GM21360 (cell line): Measurements from ENCODE around the gene NOS1AP.
"Not testable (repeated sequence)": the region's sequence is repeated elsewhere in the genome, so short reads cannot be mapped to it uniquely, and the experiment has no call there.

Experiments used
- ATAC-seq: cut with Tn5 transposase; IDR thresholded peaks from one replicate; pipeline ENCODE4 v1.9.1; 2021; ENCODE audit warnings: mild to moderate bottlenecking, moderate library complexity; ENCODE audit not compliant: unreplicated experiment

The NOS1AP gene

DNA sequence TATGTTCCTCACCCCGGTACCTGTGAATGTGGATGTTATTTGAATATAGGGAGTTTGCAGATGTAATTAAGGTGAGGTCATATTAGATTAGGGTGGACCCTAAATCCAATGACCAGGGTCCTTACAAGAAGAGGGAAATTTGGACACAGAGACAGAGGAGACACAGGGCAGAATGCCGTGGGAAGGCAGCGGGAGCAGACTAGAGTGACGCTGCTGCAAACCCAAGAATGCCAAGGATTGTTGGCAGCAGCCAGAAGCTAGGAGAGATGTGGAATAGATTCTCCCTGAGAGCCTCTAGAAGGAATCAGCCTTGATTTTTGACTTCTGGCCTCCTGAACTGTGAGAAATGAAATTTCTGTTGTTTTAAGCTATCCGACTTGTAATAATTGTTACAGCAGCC lies 253.5 kb downstream of the NOS1AP start:
- ATAC-seq = no peak

GRCh38 chr1:162324396-162324795 lies 254.9 kb downstream of the NOS1AP start:
- ATAC-seq = no peak

DNA sequence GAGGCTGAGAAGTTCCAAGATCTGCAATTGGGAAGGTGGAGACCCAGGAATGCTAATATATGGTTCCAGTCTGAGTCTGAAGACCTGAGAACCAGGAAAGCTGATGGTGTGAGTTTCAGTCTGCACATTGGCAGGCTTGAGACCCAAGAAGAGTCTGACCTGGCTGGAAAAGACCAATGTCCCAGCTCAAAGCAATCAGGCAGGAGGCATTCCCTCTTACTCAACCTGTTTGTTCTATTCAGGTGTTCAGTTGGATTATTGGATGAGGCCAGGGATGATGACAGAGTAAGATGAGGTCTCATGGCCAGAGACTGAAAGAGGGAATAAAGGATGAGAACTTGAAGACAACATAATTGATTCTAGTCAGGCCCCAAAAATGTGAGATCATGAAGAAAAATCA lies 257.1 kb downstream of the NOS1AP start:
- no peak for ATAC-seq

DNA sequence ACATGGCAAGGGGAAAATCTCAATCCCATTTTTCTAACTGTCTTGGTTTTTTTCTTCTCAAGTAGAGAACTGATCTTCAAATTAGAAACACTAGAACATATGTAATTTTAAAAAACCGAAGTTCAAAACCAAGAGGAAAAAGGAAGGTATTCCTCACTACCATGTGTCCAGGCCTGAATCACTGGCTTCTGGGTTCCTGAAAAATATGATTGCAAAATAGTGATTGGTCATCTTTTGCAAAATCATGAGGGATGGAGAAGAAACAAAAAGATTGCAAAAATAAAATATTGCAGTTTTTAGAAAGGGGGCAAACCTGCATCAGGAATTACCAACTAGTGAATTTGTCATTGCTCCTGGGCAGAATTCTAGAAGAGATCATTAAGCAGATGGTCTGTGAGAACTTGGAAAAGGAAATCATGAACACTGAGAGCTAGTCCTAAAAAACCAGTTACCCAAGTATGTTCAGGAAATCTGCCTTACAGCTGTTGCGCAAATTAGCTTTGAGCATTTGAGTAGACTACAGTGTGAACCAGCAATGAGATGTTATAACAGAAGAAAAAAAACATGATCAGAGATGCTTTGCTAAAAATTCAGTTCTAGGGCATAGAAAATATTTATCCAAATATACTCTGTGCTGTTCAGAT lies 257.8 kb downstream of the NOS1AP start:
- ATAC-seq = no peak

DNA sequence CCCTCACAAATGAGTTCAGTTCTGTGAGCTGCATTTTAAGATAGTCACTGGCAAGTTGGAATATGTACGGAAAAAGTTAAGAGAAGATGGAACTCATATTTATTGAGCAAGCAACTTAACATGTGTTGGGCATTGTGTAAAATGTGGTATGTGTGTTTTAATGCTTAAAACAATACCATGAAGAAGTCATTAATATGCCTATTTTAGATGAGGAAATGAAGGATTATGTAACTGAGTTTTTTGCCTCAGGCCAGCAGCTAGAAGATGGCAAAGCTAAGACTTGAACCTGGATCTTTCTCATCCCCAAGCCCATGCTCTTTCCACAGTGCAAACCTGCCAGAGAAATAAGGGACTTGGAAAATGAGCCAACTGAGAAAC lies 258.3 kb downstream of the NOS1AP start:
- ATAC-seq = no peak

DNA sequence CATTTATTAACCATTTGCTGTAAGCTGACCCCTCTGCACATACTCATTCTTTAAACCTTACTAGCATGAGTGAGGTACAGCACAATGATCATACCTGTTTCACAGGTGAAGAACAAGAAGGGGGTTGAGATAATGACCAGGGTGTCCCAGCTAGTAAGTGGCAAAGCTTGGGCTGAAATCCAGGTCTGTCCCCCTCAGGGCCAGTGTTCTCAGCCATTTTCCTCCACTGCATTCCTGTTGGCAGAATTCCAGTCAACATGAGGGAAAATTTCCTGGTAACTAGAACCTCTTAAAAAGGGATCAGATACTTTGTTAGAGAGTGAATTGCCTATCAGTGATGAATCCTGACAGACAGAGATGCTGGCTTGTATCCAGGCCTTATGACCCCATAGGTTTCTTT lies 259.0 kb downstream of the NOS1AP start:
- no peak for ATAC-seq

DNA sequence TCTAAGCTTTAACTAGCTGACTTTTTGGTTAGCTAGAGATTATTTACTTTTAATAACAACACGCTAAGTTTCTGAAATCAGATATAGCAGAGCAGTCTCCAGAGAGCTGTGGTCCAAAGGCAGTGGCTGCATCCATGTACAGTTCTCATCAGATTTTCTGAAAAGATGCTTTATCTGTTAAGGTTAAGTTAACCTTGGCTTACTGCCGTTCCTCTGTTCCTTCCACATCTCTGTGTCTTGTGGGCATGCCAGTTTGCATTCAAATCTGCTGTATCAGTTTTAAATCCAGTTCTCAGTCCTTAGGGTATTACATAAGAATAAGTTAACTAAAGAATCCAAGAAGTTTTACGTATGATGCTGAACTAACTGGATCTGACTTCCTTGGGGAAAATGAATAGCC lies 260.3 kb downstream of the NOS1AP start:
- ATAC-seq = no peak

GRCh38 chr1:162333991-162334390 lies 264.5 kb downstream of the NOS1AP start:
- no peak for ATAC-seq

GRCh38 chr1:162335126-162335525 lies 265.6 kb downstream of the NOS1AP start:
- no peak for ATAC-seq

DNA sequence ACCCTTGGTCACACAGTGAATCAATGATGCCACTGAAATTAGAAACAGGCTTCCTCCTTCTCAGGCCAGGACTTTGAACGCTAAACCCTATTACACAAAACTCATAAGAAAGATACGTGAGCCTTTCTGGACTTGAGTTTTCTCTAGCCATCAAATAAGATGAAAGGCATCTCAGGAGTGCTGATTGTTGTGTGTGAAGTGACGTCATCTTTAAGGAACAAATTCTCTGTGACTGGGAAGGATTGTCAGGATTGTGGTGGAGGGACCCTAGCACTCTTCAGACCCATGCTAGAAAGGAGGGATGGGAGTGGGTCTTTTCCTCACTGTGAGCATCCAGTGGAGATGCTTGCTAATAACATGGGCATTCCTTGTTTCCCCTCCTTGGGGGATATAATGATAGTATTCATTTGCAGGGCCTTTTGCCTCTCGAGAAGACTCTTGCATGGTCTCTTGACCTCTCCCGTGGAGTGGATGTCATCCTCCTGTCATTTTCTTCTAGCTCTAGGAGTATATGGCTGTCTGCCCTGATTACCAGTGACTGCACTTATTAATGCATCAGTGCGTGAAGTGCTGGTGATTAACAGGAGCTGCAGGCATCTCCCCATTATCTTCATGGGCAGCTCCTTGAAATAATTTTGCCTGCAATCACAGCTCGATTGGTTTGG lies 267.3 kb downstream of the NOS1AP start:
- ATAC-seq = no peak

DNA sequence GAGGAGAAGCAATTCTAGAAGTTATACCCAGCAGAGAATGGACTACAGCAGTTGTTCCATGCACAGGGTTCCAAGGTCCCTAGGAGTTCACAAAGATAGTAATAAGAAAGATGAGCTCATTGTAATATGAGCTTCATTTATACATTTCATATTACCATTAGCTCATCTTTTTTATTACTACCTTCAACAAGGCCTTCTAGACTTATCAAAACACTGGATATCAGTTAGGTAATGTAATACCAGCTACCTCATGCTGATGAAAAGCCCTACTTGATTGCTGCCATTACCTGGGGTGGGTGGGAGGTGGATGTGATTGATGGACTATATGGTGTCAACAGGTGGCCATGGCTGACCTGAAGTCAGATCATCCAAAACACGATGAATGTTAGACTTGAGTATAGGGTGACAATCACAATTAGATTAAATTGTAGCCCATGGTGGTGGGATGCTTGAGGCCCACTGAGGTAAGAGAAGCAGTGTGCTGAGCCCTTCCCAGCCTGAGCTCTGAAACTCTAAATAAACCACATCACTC lies 273.0 kb downstream of the NOS1AP start:
- no peak for ATAC-seq

- no peak for ATAC-seq
Observed at GRCh38 chr1:162343470-162343869, 274.0 kb downstream of the NOS1AP start.

- ATAC-seq = no peak
Observed at GRCh38 chr1:162347281-162347680, 277.8 kb downstream of the NOS1AP start.

DNA sequence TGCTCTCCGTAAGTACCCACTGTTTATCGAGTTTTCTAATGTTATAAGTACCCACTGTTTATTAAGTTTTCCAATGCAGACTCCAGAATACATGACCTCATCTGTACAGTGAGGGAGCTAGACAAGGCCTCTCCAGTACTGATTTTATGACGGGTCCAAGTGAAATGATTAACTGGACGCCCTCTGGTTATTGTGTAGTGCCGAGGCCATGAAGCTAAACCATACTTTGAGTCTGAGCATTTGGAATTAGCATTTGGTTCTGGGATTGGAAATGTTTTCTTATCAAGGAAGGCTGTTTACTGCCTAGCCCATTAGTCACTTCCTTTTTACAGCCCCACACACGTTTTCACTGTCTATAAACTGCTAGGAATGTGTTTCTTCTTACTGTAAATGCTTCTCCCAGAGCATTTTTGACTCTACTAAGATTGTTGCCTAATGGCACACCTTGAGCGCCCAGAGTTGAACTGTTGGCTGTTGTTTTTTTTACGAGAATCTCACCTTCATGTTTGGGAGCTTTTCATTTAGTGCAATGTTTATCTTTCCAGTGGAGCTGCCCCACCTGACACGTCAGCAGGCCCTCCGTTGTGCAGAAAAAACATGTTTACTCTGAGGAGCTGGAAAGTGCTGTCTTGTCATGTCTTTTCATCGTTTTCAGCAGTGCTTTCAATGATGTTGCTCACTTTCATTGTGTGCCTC lies 280.3 kb downstream of the NOS1AP start:
- ATAC-seq = no peak

DNA sequence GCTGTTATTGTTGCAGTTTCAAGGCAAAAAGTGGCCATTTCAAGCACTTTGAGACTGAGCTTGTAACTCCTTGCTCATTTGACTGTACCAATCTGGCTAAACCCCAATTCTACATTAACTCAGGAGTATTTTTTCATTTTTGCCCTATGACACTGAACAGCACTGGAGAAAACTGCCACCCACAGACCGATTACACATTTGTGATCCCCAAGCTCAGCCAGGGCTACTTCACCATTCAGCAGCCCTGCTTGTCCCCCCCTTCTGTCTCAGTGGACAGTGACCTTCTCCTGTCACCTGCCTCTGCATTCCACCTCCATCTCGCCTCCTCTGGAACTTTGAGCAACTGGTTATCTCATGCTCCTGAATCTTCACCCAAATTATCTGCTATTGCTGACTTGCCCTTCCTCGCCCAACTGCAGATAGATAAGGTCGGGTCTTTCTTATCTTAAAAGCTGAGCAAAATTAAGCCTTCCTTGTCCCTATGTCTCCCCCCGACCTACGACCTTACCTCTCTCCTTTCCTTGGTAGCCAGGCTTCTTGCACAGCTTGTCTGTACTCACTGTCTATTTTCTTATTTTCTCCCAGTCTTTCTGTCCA lies 281.9 kb downstream of the NOS1AP start:
- ATAC-seq = no peak

DNA sequence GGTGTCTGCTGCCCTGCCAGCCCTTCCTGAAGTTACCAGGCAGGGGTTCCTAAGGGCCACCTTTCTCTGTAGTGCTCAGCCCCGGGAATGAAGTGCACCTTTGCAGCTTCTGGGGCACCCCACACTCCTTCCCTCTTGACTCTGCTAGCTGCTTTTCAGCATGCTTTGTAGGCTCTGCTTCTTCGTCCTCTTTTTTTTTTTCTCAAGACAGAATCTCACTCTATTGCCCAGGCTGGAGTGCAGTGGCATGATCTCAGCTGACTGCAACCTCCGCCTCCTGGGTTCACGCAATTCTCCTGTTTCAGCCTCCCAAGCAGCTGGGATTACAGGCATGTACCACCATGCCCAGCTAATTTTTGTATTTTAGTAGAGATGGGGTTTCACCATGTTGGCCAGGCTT lies 282.4 kb downstream of the NOS1AP start:
- ATAC-seq = not testable (repeated sequence)

- ATAC-seq = no peak
Observed at GRCh38 chr1:162353078-162353477, 283.6 kb downstream of the NOS1AP start.

DNA sequence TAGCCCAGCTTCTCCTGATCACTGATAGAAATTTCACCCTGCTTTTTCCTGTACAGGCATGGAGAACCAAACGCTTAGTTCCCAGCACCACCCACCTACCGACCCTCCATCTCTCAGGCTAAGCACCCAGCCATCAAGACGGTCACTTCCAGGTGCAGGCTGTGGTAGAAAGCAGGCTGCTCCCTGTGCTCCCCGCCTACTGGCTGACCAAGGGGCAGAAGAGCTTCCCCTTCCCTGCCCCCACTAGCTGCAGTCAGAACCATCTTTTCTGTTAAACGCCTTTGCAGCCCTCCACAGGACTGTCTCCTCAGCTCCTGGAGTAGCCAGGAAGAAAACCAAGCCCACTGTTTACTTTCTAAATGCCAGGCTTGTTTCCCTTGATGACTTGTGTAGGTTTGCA lies 284.2 kb downstream of the NOS1AP start:
- ATAC-seq = no peak

DNA sequence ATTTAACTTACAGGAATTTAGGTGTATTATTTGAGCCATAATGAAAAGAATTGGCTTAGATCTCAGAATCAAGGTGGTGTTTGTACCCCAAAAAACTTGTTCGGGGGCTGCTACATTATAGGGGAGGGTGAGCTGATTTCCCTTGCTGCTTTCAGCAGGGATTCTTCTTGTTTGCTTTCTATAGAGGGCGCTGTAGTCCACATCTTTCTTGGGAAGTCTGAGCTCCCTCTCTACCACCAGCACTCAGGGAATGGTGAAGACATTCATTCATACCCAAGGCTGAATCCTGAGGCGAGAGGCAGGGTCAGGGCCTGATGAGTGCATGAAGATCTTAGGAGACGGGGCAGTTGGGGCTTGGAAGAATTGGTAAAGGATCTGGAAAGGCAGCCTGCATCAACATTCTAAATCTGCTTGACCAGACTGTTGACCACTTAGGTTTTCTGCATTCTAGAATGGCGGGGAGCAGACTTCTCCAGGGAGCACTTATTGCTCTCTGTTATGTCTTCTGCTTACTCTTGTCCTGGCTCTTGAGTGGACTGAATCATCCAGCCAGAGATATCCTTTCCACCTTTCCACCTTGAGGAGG lies 288.3 kb downstream of the NOS1AP start:
- ATAC-seq = no peak

GRCh38 chr1:162358928-162359327 lies 289.4 kb downstream of the NOS1AP start:
- no peak for ATAC-seq

DNA sequence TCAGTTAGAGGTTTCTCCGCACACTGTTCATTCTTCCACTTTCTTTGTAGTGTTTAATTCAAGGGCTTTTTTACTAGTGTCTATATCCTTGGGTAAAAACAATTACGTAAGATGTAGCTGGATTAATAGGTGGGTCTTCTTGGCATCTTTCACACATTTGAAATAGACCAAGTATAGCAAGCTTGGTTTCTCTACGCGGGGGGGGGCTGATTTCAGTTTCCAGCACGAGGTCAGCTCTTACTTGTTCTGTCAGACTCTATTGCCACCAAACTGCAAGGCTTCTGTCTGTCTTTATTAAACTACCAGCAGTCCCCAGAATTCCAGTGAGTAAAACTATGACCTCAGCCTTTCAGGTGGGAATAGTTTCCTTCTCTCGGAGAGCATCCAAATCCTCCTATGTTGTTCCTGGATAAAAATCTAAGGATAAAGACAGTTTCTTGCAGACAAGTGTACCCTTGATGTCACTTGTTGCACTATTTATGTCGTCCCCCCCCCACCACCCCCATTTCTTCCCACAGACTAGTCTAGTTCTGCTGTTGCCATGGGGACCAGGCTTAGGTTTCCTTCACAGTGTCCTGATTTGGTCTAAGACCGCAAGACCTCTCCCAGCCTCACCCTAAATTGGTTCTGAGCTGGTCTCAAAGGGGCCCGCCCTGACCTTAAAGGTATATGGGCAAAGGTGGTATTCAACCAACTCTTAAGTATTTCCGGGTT lies 290.2 kb downstream of the NOS1AP start:
- ATAC-seq = no peak
